PC-9 (cell line): ENCODE data around the gene RIMBP2. TPM values are rescaled to one million over a fixed set of nuclear protein-coding genes. Genes with fewer than 3 reads are reported as not detected.

Source experiments
- BruUV-seq: library from RNA; stranded (reverse); fragments of 400-500 nt; replicated peaks from 2 replicates; lab custom pipeline; 2021; lab: Mats Ljungman, UMichigan
- CTCF ChIA-PET: fragments of 300-600 bp; sonication (Branson Sonifier 250); formaldehyde crosslinking; loops from one replicate; lab custom pipeline; 2022; ENCODE audit warnings: antibody characterized with exemption; lab: Charles Lee
- POLR2A ChIA-PET: fragments of 300-600 bp; sonication (Branson Sonifier 250); formaldehyde crosslinking; loops from one replicate; lab custom pipeline; 2022; ENCODE audit warnings: antibody characterized with exemption; ENCODE audit not compliant: unreplicated experiment; lab: Charles Lee
- DNase-seq, 2 experiments: peaks; one replicate each; pipeline versions ENCODE4 v3.0.0 to v3.0.0-alpha.2; 2015 to 2022; ENCODE audit warnings: mixed read lengths in 1 of 2
- H2AFZ ChIP-seq: fragments of 200-600 bp; sonication (generic); 2 replicates; pipeline ENCODE4 v1.8.1; 2017; ENCODE audit warnings: antibody characterized with exemption
- H3F3A ChIP-seq: fragments of 200-600 bp; sonication (generic); 2 replicates; pipeline ENCODE4 v1.8.1; 2017; ENCODE audit warnings: antibody characterized with exemption, mild to moderate bottlenecking, low read depth; ENCODE audit not compliant: insufficient read depth
- H3K27ac ChIP-seq: fragments of 200-600 bp; sonication (generic); 2 replicates; pipeline ENCODE4 v1.6.1; 2016; ENCODE audit warnings: mixed run types
- H3K27me3 ChIP-seq: fragments of 200-600 bp; sonication (generic); 2 replicates; pipeline ENCODE4 v1.6.1; 2016; ENCODE audit warnings: low read depth, mixed run types; ENCODE audit not compliant: insufficient read depth
- H3K36me3 ChIP-seq: fragments of 200-600 bp; sonication (generic); 2 replicates; pipeline ENCODE4 v1.6.1; 2016; ENCODE audit warnings: low read depth, mixed run types
- H3K4me1 ChIP-seq: fragments of 200-600 bp; sonication (generic); replicated peaks from 2 replicates; pipeline ENCODE4 v1.6.1; 2016; ENCODE audit warnings: mixed run types; ENCODE audit not compliant: insufficient read depth
- H3K4me2 ChIP-seq: fragments of 200-600 bp; sonication (generic); 2 replicates; pipeline ENCODE4 v1.6.1; 2017; ENCODE audit warnings: mixed run types
- H3K4me3 ChIP-seq: fragments of 200-600 bp; sonication (generic); 2 replicates; pipeline ENCODE4 v1.6.1; 2016; ENCODE audit warnings: mixed run types
- H3K79me2 ChIP-seq: fragments of 200-600 bp; sonication (generic); 2 replicates; pipeline ENCODE4 v1.6.1; 2017; ENCODE audit warnings: low read depth, mixed run types
- H3K9me2 ChIP-seq: fragments of 200-600 bp; sonication (generic); 2 replicates; pipeline ENCODE4 v1.8.1; 2017; ENCODE audit warnings: mild to moderate bottlenecking; ENCODE audit not compliant: insufficient read depth
- H3K9me3 ChIP-seq: fragments of 200-600 bp; sonication (generic); 2 replicates; pipeline ENCODE4 v1.8.1; 2016; ENCODE audit warnings: low read depth; ENCODE audit not compliant: insufficient read depth
- H4K20me1 ChIP-seq: fragments of 200-600 bp; sonication (generic); 2 replicates; pipeline ENCODE4 v1.8.1; 2017; ENCODE audit not compliant: insufficient read depth
- CTCF ChIP-seq: fragments of 200-600 bp; sonication (generic); conservative IDR thresholded peaks from 2 replicates; pipeline ENCODE4 v1.6.1; 2017; ENCODE audit warnings: mixed run types, antibody characterized with exemption, mild to moderate bottlenecking, moderate library complexity
- EZH2 ChIP-seq: fragments of 200-600 bp; sonication (generic); IDR thresholded peaks from 2 replicates; pipeline ENCODE4 v1.8.0; 2017; ENCODE audit warnings: antibody characterized with exemption, low read depth
- intact Hi-C: fragments of 100-400 bp; cut with micrococcal nuclease; formaldehyde crosslinking; loops from one replicate; pipeline ENCODE4 v1.10.0; 2022; ENCODE audit not compliant: unreplicated experiment
- total RNA-seq: library from RNA; stranded (reverse); gene quantifications from 2 replicates; pipeline ENCODE4 v1.2.3, GENCODE V29; 2021

The RIMBP2 gene
- total RNA-seq, 1 experiment from 2014 or later: not detected

GRCh38 chr12:130603396-130603965 lies 112.6 kb downstream of the RIMBP2 start:
- no peaks in the 10 kb centered on the region for H3K9me2 ChIP-seq
- intact Hi-C loops: no loop called here
- POLR2A ChIA-PET: no interaction called here
- H4K20me1 ChIP-seq: no peaks in the 10 kb centered on the region
- DNase-seq: no peak
- CTCF ChIA-PET: no interaction called here
- peaks cover 75% of the 10 kb centered on the region for H3K27me3 ChIP-seq
- TF ChIP-seq CTCF: no peak
- TF ChIP-seq EZH2: no peak
- no TSS peak for BruUV-seq
- no peak overlapping the region for H3K27ac ChIP-seq
- no peaks in the 10 kb centered on the region for H3K36me3 ChIP-seq
- H3K4me2 ChIP-seq: no peak overlapping the region
- H3K9me3 ChIP-seq: no peaks in the 10 kb centered on the region
- no peaks in the 10 kb centered on the region for H3K79me2 ChIP-seq
- no peaks in the 10 kb centered on the region for H3F3A ChIP-seq
- no peak overlapping the region for H3K4me3 ChIP-seq
- no peak overlapping the region for H2AFZ ChIP-seq
- H3K4me1 ChIP-seq: no peaks in the 10 kb centered on the region

DNA sequence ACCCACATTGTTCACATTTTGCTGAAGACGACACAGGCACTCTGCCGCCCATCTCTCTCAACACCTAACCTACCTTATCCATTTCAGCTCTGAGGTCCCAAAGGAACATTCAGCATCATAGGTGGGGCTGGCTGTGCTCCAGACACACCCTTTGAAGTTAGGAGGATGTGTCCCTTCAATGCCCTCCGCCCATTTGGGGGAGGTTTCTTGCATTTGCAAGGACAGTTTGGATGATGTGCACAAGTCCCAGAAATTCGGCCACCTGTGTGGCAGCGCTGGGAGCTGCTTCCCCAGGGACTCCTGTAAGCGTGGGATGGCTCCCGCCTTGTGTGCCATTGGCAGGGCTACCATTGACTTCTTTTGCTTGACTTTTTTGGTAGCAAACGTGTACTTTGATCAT lies 113.8 kb downstream of the RIMBP2 start:
- no TSS peak for BruUV-seq
- Histone ChIP-seq H3K9me2 (no peaks in the 10 kb centered on the region), H3K4me1 (no peaks in the 10 kb centered on the region), H3K9me3 (no peaks in the 10 kb centered on the region), H3K4me3 (no peak overlapping the region), H2AFZ (no peak overlapping the region), H3K27me3 (peaks cover 66% of the 10 kb centered on the region), H4K20me1 (no peaks in the 10 kb centered on the region), H3K27ac (no peak overlapping the region), H3K36me3 (no peaks in the 10 kb centered on the region), H3K79me2 (no peaks in the 10 kb centered on the region), H3K4me2 (no peak overlapping the region), H3F3A (no peaks in the 10 kb centered on the region)
- CTCF ChIA-PET: no interaction called here
- POLR2A ChIA-PET: no interaction called here
- TF ChIP-seq EZH2 (no peak), CTCF (no peak)
- no peak for DNase-seq
- intact Hi-C loops: no loop called here

DNA sequence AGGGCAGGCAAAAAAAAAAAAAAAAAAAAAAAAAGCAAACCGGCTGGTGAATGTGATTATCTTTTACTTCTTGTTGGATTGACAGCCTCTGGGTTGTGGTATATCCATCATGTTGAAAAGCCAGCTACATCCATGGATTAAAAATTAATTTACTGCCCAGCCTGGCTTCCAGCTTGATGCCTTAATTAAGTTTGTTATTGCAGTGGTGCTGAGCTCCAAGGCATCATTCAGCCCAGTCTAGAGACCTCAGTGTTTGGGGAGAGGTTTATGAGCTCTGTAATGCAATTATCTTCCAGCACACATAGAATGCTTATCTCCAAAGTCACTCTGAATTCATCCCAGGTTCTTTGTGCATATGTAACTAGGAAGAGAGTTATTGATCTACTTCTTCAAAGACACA lies 114.8 kb downstream of the RIMBP2 start:
- ChIA-PET POLR2A (no interaction called here), CTCF (no interaction called here)
- Histone ChIP-seq H3K36me3 (no peaks in the 10 kb centered on the region), H3K79me2 (no peaks in the 10 kb centered on the region), H3K9me3 (no peaks in the 10 kb centered on the region), H3K4me3 (no peak overlapping the region), H3F3A (no peaks in the 10 kb centered on the region), H2AFZ (no peak overlapping the region), H4K20me1 (no peaks in the 10 kb centered on the region), H3K27me3 (peaks cover 63% of the 10 kb centered on the region), H3K9me2 (no peaks in the 10 kb centered on the region), H3K4me1 (no peaks in the 10 kb centered on the region), H3K27ac (no peak overlapping the region), H3K4me2 (no peak overlapping the region)
- no TSS peak for BruUV-seq
- intact Hi-C loops: no loop called here
- DNase-seq: no peak
- no peak for TF ChIP-seq CTCF
- TF ChIP-seq EZH2: no peak
